Vagina (tissue), 2 donors: ENCODE measurements around the gene RAB17. TPM values are rescaled to one million over a fixed set of nuclear protein-coding genes. Genes with fewer than 3 reads are reported as not detected.

Experiments
- DNase-seq, 2 donors: peaks; one replicate each; pipeline ENCODE4 v3.0.0-alpha.2; 2017; ENCODE audit errors: extremely low spot score in 2 of 2
- H3K27ac ChIP-seq: fragments of 200-600 bp; sonication (generic); one replicate; pipeline ENCODE4 v1.5.1; 2019
- H3K27me3 ChIP-seq: fragments of 200-600 bp; sonication (generic); one replicate; pipeline ENCODE4 v1.5.1; 2019
- H3K36me3 ChIP-seq, 2 donors: fragments of 200-600 bp; sonication (generic); one replicate each; pipeline ENCODE4 v1.5.1; 2017 to 2019
- H3K4me1 ChIP-seq: fragments of 200-600 bp; sonication (generic); one replicate; pipeline ENCODE4 v1.5.1; 2019
- H3K4me3 ChIP-seq, 2 donors: fragments of 200-600 bp; sonication (generic); 1 replicate in 1 of 2; 2 replicates in 1 of 2; pipeline ENCODE4 v1.5.1; 2016 to 2019
- H3K9me3 ChIP-seq: fragments of 200-600 bp; sonication (generic); one replicate; pipeline ENCODE4 v1.5.1; 2019
- POLR2A ChIP-seq, 2 donors: fragments of 450-650 bp; IDR thresholded peaks; one replicate each; pipeline ENCODE4 v1.6.1; 2017; ENCODE audit warnings: antibody characterized with exemption in 2 of 2, mild to moderate bottlenecking in 2 of 2, moderate library complexity in 2 of 2
- POLR2AphosphoS5 ChIP-seq, 2 donors: sonication (generic); formaldehyde crosslinking; IDR thresholded peaks; one replicate each; pipeline ENCODE4 v1.9.0; 2017; ENCODE audit warnings: antibody characterized with exemption in 2 of 2, mild to moderate bottlenecking in 2 of 2, low read depth in 1 of 2; ENCODE audit not compliant: insufficient read depth in 1 of 2
- intact Hi-C: fragments of 100-400 bp; cut with DNase I; formaldehyde crosslinking; loops from one replicate; pipeline ENCODE4 v1.15.1; 2023
- total RNA-seq: library from RNA; depleted of rRNA; stranded (reverse); fragments of >200 nt; gene quantifications from one replicate; pipeline ENCODE4 v1.2.3, GENCODE V29; 2016
- TF ChIP-seq, protein P1 (sequence below), 3 experiments: fragments of 450-650 bp in 2 of 3; fragments of 200-600 bp in 1 of 3; sonication (generic) in 1 of 3; IDR thresholded peaks; one replicate each; pipeline ENCODE4 v1.5.1; 2017 to 2019; ENCODE audit warnings: antibody characterized with exemption in 3 of 3, mild to moderate bottlenecking in 2 of 3, moderate library complexity in 2 of 3

Gene RAB17
- total RNA-seq, 1 donor from 2014 or later = not detected

DNA sequence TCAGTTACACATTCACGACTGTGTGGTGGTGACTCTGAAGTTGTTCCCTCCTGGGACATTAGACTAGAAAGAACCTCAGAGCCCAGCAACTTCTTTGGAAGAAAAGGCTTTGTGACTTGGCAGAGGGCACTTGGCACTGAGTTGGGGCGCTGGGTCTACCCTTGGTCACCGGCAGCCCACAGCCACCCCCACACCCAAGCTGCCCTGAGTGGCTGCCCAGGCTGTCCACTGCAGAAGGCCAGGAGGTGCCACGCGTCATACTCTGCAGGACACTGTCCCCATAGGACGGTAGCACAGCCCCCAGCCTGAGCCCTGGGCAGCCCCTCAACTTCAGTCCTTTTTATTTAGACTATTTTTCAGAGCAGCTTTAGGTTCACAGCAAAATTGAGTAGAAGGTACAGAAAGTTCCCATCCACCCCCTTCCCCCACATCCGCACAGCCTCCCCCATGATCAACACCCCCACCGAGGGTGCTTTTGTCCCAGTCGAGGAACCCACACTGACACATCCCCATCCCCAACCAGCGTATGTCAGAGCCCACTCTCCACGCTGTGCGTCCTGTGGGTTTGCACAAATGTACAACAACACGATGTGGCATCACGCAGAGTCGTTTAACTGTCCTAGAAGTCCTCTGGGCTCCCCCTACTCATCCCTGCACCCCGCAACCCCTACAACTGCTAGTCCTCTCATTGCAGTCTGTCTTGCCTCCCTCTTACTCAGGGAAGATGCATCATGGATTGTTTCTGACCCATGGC, 23.1 kb downstream of the RAB17 start:
- intact Hi-C loops = no loop called here
- Histone ChIP-seq H3K4me1 (peaks cover 11% of the 10 kb centered on the region), H3K4me3 (no peak overlapping the region), H3K27me3 (no peaks in the 10 kb centered on the region), H3K27ac (no peak overlapping the region), H3K36me3 (no peaks in the 10 kb centered on the region), H3K9me3 (no peaks in the 10 kb centered on the region)
- DNase-seq = no peak
- TF ChIP-seq, protein P1, sequence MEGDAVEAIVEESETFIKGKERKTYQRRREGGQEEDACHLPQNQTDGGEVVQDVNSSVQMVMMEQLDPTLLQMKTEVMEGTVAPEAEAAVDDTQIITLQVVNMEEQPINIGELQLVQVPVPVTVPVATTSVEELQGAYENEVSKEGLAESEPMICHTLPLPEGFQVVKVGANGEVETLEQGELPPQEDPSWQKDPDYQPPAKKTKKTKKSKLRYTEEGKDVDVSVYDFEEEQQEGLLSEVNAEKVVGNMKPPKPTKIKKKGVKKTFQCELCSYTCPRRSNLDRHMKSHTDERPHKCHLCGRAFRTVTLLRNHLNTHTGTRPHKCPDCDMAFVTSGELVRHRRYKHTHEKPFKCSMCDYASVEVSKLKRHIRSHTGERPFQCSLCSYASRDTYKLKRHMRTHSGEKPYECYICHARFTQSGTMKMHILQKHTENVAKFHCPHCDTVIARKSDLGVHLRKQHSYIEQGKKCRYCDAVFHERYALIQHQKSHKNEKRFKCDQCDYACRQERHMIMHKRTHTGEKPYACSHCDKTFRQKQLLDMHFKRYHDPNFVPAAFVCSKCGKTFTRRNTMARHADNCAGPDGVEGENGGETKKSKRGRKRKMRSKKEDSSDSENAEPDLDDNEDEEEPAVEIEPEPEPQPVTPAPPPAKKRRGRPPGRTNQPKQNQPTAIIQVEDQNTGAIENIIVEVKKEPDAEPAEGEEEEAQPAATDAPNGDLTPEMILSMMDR (IDR thresholded peaks at IDR 0.05) = no peak
- TF ChIP-seq POLR2A (IDR thresholded peaks at IDR 0.05) = no peak
- TF ChIP-seq POLR2AphosphoS5 (IDR thresholded peaks at IDR 0.05; ENCODE audit: insufficient read depth in 1 of 2, low read depth in 1 of 2) = no peak

DNA sequence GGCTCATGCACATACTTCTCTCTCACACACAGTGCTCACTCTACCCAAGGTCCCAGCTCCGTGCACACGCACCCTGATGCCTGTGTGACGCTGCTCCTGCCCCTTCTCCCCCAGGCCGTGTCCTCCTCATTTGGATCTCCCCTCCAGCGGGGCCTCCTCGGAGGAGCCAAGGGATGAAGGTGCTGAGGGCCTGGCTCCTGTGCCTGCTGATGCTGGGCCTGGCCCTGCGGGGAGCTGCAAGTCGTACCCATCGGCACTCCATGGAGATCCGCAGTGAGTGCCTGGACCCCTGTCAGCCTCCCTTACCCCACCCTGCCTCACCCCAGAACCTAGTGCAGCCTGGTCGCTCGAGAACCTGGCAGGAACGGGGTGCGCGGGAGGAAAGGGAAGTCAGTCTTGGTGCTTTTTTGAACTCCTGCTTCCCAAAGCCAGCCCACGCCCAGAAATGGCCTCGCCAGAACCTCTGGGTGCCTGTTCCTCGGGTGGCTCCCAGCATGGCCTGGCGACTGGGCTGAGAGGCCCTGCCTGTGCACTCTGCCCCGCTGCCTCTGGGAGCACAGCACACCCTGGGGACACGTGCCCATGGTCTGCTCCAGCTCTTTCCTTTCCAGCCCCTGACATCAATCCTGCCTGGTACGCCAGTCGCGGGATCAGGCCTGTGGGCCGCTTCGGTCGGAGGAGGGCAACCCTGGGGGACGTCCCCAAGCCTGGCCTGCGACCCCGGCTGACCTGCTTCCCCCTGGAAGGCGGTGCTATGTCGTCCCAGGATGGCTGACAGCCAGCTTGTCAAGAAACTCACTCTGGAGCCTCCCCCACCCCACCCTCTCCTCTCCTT, 23.9 kb downstream of the RAB17 start, which contains the start of gene PRLH:
Gene PRLH (plus strand): TSS at position 174 of the 835 bp plus-strand sequence. CDS start 0 bp downstream, at position 174.
- peaks cover 2% of the 10 kb centered on the region for H3K4me1 ChIP-seq
- no peaks in the 10 kb centered on the region for H3K27me3 ChIP-seq
- DNase-seq = no peak
- no peaks in the 10 kb centered on the region for H3K36me3 ChIP-seq
- no peak for TF ChIP-seq POLR2A (IDR thresholded peaks at IDR 0.05)
- TF ChIP-seq, protein P1 (IDR thresholded peaks at IDR 0.05) = no peak
- no peak for TF ChIP-seq POLR2AphosphoS5 (IDR thresholded peaks at IDR 0.05; ENCODE audit: insufficient read depth in 1 of 2, low read depth in 1 of 2)
- H3K9me3 ChIP-seq = no peaks in the 10 kb centered on the region
- intact Hi-C loops = no loop called here
- no peak within 1 kb of the TSS for H3K4me3 ChIP-seq
- H3K27ac ChIP-seq = no peak within 1 kb of the TSS

DNA sequence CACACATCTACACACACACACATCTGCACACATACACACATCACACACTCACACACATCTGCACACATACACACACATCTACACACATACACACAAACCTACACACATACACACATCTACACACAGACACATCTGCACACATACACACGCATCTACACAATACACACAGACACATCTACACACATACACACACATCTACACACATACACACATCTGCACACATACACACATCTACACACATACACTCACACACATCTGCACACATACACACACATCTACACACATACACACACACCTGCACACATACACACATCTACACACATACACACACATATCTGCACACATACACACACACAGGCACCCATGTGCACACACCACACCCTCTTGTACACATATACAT, 24.6 kb downstream of the RAB17 start:
- Histone ChIP-seq H3K27ac (no peak overlapping the region), H3K4me1 (no peaks in the 10 kb centered on the region), H3K4me3 (no peak overlapping the region), H3K9me3 (no peaks in the 10 kb centered on the region), H3K36me3 (no peaks in the 10 kb centered on the region), H3K27me3 (no peaks in the 10 kb centered on the region)
- intact Hi-C loops = no loop called here
- TF ChIP-seq POLR2A (IDR thresholded peaks at IDR 0.05) = no peak
- TF ChIP-seq POLR2AphosphoS5 (IDR thresholded peaks at IDR 0.05; ENCODE audit: insufficient read depth in 1 of 2, low read depth in 1 of 2) = no peak
- TF ChIP-seq, protein P1 (IDR thresholded peaks at IDR 0.05) = no peak
- no peak for DNase-seq

DNA sequence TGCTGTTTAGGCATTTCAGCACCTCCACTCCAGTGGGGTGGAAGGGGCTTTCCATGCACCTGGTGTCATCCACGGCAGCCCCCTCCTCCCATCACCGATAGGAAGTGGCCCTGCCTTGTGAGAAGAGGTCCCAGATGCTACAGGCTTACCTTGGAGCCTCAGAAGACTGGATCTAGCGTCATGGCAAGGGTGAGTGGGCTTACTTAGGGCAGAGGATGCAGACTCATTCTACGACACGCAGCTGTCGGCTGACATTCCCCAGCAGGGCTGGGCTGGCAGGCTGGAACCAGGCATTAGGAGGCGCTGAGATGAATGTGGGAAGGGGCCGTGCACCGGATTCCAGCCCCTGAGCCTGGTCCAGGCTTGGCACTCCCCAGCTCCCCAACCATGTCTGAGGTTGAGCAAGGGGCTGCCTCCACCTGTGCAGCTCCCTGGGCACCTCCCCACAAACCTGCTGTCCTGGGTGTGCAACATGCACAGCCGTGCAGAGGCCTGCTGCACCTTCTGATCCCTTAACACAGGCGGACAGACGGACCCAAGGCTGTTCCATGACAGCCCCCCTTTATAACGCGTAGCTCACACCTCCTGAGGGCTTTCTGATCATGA, 25.9 kb downstream of the RAB17 start:
- H3K36me3 ChIP-seq = no peaks in the 10 kb centered on the region
- TF ChIP-seq, protein P1 (IDR thresholded peaks at IDR 0.05) = no peak
- no peak for TF ChIP-seq POLR2AphosphoS5 (IDR thresholded peaks at IDR 0.05; ENCODE audit: insufficient read depth in 1 of 2, low read depth in 1 of 2)
- no peak for TF ChIP-seq POLR2A (IDR thresholded peaks at IDR 0.05)
- peaks cover 3% of the 10 kb centered on the region for H3K4me1 ChIP-seq
- H3K27ac ChIP-seq = no peak overlapping the region
- DNase-seq = no peak
- H3K9me3 ChIP-seq = no peaks in the 10 kb centered on the region
- H3K27me3 ChIP-seq = no peaks in the 10 kb centered on the region
- intact Hi-C loops = no loop called here
- H3K4me3 ChIP-seq = no peak overlapping the region
